Coronary artery (tissue), 2 donors: Measurements from ENCODE around the gene CRISPLD2.

Source experiments
- DNase-seq: peaks from one replicate; pipeline ENCODE4 v3.0.0-alpha.2; 2017; ENCODE audit warnings: low spot score
- H3K27ac ChIP-seq, 2 donors: fragments of 200-600 bp; sonication (generic); one replicate each; pipeline ENCODE4 v1.5.1; 2016 to 2019
- H3K4me3 ChIP-seq: fragments of 200-600 bp; sonication (generic); 2 replicates; pipeline ENCODE4 v1.5.1; 2016; ENCODE audit warnings: mild to moderate bottlenecking, moderate library complexity
- TF ChIP-seq, protein P1 (sequence below): fragments of 200-600 bp; sonication (generic); IDR thresholded peaks from one replicate; pipeline ENCODE4 v1.5.1; 2019; ENCODE audit warnings: antibody characterized with exemption

Gene CRISPLD2

DNA sequence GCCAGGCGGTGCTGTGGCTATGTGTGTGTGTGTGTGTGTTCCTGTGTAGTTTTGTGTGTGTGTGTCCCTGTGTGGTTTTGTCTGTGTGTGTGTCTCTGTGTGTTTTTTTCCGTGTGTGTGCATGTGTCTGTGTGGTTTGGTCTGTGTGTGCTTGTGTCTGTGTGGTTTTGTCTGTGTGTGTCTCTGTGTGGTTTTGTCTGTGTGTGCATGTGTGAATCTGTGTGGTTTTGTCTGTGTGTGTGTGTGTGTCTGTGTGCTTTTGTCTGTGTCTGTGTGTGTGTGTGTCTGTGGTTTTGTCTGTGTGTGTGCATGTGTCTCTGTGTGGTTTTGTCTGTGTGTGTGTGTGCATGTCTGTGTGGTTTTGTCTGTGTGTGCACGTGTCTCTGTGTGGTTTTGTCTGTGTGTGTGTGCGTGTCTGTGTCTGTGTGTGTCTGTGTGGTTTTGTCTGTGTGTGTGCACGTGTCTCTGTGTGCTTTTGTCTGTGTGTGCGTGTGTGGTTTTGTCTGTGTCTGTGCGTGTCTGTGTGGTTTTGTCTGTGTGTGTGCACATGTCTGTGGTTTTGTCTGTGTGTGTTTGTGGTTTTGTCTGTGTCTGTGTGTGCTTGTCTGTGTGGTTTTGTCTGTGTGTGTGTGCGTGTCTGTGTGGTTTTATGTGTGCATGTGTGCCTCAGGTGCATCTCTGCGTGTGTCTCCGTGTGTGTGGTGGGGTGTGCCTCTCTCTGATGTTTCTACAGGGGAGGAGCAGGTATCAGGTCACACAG, 129.2 kb downstream of the CRISPLD2 start:
- no peak overlapping the region for H3K27ac ChIP-seq
- no peak for DNase-seq
- TF ChIP-seq, protein P1, sequence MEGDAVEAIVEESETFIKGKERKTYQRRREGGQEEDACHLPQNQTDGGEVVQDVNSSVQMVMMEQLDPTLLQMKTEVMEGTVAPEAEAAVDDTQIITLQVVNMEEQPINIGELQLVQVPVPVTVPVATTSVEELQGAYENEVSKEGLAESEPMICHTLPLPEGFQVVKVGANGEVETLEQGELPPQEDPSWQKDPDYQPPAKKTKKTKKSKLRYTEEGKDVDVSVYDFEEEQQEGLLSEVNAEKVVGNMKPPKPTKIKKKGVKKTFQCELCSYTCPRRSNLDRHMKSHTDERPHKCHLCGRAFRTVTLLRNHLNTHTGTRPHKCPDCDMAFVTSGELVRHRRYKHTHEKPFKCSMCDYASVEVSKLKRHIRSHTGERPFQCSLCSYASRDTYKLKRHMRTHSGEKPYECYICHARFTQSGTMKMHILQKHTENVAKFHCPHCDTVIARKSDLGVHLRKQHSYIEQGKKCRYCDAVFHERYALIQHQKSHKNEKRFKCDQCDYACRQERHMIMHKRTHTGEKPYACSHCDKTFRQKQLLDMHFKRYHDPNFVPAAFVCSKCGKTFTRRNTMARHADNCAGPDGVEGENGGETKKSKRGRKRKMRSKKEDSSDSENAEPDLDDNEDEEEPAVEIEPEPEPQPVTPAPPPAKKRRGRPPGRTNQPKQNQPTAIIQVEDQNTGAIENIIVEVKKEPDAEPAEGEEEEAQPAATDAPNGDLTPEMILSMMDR, result no peak
- no peak overlapping the region for H3K4me3 ChIP-seq

DNA sequence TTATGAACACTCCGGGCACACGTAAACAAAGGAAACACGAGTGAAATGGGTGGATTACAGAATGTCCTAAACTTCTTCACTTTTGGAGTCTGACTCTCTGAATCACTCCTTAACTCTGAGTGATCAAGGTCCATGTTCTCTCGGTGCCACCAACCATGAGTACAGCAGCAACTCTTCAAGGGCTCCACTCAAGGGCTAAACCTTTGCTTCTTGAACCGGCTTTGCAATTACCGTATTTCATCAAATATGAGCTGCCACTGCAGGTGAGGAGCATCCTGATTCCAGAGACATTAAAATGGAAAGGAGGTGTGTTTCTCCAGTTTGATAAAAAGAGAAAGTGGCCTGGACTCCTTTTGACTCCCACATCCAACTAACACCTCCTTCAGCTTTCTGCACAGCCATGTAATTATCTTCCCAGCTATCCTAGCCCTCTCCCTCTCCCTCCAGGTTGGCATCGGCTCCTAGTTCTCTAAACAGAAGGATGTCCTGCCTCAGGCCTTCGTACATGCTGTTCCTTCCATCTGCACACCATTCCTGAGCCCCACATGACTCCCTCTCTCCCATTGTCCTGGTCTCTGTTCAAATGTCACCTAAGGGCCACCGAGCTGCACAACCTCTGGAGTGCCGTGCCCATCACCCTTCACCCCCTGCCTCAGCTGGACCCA, 130.1 kb downstream of the CRISPLD2 start:
- no peak overlapping the region for H3K27ac ChIP-seq
- DNase-seq, result no peak
- TF ChIP-seq, protein P1, result no peak
- H3K4me3 ChIP-seq, result no peak overlapping the region

DNA sequence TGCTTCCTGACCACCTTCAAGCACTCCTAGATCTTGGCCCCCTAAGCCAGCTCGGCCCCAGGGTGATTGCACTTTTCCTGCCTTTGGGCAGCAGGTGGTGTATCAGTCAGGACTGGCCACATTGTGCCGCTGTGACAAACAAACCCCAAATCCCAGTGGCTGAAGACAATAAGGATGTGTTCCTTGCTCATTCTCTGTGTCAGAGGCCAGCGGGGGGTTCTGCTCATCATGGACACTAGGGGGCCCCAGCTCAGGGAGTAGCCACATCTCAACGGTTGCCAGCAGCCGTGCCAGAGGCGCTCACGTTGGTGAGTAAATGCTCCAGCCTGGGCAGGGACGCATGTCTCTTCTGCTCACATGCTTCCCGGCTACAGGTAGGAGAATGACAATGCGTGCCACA, 131.1 kb downstream of the CRISPLD2 start:
- no peak for DNase-seq
- H3K4me3 ChIP-seq, result no peak overlapping the region
- TF ChIP-seq, protein P1, result no peak
- no peak overlapping the region for H3K27ac ChIP-seq

DNA sequence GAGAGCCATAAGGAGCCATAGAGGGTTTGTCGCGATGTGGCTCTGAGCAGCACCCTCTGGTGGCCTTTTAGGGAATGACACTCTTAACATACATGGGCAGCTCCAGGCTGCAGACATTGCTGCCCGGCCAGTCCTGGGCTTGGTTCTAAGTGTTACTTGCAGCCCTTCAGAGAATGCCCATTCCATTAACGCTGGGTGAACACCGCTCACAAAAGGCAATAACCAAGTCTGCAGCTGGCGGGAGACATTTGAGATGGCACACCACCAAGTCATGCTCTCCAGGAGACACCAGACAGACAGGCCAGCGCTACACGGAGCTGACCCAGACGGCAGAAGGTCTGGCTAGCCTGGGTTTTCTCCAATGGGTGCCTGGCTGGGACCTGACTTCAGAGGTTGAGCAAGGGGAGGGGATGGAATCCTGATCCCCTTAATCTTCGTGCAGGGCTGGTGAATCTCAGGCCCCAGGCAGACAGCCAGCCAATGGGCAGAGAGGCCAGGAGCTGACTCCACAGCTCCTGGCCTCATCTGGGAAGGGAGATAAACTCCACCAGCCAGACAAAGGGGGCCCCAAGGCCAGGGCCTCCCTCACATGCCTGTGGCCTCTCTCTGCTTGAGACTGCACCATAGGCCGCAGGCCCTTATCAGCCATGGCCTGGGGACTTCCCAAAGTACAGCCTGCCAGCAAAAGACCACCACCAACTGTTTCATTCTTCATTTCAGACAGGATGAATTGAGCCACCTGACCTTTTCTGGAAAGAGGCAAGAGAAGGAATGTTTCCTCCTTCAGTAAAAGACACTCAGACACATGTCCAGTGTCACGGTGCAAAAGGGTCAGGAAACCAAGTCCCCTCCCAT, 132.8 kb downstream of the CRISPLD2 start:
- TF ChIP-seq, protein P1, result peak; percentile 71
- Histone ChIP-seq H3K4me3 (no peak overlapping the region), H3K27ac (peak overlapping the region in 1 of 2 donors; percentile 2)
- DNase-seq, result no peak

DNA sequence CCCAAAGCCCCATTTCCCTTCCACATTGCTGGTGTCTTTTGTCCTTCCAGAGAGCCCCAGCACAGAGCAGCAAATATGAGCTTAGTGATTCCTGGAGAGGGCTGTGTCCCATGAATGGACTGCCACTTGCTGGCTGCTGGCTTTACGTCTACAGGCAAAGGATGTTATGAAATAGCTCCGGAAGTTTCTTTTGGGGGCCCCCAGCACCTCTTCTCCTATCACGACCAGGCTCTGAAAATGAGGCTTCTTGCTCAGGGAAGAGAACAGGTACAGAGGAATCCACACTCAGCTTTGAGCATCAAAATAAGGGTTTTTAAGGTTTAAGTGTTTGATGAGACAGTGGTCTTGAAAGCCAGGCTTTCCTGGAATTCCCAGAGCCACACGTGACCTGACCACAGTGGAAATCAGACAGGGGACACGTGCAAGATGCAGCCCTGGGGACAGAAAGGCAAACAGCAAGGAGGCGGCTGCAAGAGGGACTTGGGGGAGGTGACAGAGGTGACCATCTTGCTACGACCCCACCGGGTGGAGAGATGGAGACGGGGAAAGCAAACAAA, 133.5 kb downstream of the CRISPLD2 start:
- TF ChIP-seq, protein P1, result no peak
- no peak overlapping the region for H3K4me3 ChIP-seq
- no peak for DNase-seq
- peak overlapping the region in 1 of 2 donors; percentile 2 for H3K27ac ChIP-seq

DNA sequence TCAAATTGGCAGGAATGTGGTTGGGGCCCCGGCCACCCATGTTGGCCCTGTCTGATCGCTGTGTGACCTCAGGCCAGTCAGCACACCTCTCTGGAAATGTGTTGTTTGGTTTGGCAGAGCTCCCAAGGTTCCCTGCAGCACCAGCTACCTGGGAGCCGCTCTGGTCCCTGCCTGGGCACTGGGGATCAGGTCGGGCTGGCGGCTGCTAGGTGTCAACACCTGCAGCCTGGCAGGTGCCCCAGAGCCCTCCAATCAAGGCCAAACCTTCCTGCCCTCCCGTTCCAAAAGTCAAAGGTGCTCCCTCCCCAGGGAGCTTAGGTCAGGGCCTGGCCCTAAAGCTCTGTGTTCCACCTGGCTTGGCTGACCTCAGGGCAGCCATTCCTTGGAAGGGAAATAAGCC, 135.6 kb downstream of the CRISPLD2 start:
- TF ChIP-seq, protein P1, result no peak
- H3K4me3 ChIP-seq, result no peak overlapping the region
- no peak for DNase-seq
- H3K27ac ChIP-seq, result no peak overlapping the region
